ENCODE results near the gene ANKS1A.
A peak's percentile ranks its signal among the peaks of the same experiment; 100 is the strongest.

DNA sequence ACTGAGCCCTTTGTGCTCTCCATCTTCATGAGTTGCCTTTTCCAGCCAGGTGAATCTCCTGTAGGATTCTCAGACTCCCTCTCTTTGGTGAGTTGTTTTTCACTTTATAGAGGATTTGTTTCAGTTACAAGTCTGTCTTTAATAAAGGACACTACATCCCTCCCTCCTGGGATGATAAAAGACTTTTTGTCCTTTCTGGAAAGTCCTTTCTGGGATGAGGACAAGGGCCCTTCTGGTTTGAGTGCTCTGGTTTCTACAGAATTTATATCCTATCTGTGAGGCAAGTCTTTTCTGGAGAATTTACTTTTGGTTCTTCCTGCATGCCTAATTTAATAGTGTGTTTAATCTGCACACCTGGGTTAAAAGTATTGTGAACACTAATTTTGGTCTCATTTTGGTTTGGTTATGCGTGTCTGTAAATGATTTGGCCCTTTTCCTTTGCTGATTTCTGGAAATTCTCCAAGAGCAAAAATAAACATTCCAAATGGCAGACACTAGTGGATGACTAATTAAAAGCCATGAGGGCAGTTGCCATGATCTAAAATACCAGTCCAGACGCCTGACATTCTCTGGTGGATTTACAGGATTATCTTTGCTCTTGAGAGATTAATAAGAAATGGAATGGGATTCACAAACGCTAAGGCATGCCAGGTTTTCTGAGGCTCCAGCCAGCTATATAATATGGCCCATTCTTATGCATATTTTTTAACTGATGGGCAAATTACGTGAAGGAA, 207.2 kb downstream of the ANKS1A start:
- TF ChIP-seq POLR2A (IDR thresholded peaks at IDR 0.05; ENCODE audit: low read depth, low read length) (no peak), RFX5 (IDR thresholded peaks at IDR 0.05; ENCODE audit: low read depth, low read length) (no peak), FOS (IDR thresholded peaks at IDR 0.05; ENCODE audit: low read depth, low read length) (no peak), RCOR1 (IDR thresholded peaks at IDR 0.05; ENCODE audit: insufficient replicate concordance, low read length) (peak; percentile 14), MAZ (IDR thresholded peaks at IDR 0.05; ENCODE audit: borderline replicate concordance, low read depth, low read length) (no peak)
- TF ChIP-seq, protein P1, sequence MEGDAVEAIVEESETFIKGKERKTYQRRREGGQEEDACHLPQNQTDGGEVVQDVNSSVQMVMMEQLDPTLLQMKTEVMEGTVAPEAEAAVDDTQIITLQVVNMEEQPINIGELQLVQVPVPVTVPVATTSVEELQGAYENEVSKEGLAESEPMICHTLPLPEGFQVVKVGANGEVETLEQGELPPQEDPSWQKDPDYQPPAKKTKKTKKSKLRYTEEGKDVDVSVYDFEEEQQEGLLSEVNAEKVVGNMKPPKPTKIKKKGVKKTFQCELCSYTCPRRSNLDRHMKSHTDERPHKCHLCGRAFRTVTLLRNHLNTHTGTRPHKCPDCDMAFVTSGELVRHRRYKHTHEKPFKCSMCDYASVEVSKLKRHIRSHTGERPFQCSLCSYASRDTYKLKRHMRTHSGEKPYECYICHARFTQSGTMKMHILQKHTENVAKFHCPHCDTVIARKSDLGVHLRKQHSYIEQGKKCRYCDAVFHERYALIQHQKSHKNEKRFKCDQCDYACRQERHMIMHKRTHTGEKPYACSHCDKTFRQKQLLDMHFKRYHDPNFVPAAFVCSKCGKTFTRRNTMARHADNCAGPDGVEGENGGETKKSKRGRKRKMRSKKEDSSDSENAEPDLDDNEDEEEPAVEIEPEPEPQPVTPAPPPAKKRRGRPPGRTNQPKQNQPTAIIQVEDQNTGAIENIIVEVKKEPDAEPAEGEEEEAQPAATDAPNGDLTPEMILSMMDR (conservative IDR thresholded peaks at IDR 0.05; ENCODE audit: low read depth, low read length) = no peak
- TF ChIP-seq, protein P2, sequence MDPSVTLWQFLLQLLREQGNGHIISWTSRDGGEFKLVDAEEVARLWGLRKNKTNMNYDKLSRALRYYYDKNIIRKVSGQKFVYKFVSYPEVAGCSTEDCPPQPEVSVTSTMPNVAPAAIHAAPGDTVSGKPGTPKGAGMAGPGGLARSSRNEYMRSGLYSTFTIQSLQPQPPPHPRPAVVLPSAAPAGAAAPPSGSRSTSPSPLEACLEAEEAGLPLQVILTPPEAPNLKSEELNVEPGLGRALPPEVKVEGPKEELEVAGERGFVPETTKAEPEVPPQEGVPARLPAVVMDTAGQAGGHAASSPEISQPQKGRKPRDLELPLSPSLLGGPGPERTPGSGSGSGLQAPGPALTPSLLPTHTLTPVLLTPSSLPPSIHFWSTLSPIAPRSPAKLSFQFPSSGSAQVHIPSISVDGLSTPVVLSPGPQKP (IDR thresholded peaks at IDR 0.05; ENCODE audit: borderline replicate concordance, low read depth, low read length) = no peak
- TF ChIP-seq, protein P3, sequence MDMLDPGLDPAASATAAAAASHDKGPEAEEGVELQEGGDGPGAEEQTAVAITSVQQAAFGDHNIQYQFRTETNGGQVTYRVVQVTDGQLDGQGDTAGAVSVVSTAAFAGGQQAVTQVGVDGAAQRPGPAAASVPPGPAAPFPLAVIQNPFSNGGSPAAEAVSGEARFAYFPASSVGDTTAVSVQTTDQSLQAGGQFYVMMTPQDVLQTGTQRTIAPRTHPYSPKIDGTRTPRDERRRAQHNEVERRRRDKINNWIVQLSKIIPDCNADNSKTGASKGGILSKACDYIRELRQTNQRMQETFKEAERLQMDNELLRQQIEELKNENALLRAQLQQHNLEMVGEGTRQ (IDR thresholded peaks at IDR 0.05; ENCODE audit: low read depth, low read length) = no peak

Data from IMR-90 (cell line).